NCI-H1092 treated with DMSO at 0.1 percent for 48 hours (cell line): ENCODE results near the gene ATP9A.
"Not testable (repeated sequence)": the region's sequence is repeated elsewhere in the genome, so short reads cannot be mapped to it uniquely, and the experiment has no call there.

Experiments
- DNase-seq: peaks from one replicate; lab custom pipeline; 2025; lab: John Stamatoyannopoulos, UW

ATP9A gene

DNA sequence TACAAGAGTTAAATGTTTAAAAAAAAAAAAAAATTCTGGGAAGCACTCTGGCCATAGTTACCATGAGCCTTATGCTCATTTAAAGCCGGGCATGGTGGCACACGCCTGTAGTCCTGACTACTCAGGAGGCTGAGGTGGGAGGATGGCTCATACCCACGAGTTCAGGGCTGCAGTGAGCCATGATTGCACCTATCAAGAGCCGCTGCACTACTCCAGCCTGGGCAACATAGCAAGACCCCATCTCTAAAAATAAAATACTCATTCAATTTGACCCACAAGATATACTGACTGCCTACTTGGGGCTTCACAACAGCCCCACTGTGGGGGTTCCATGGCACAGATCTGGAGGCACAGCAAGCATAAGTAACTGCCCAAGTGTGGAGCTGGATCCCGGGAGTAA is 113.7 kb downstream of the ATP9A start:
- no peak for DNase-seq

DNA sequence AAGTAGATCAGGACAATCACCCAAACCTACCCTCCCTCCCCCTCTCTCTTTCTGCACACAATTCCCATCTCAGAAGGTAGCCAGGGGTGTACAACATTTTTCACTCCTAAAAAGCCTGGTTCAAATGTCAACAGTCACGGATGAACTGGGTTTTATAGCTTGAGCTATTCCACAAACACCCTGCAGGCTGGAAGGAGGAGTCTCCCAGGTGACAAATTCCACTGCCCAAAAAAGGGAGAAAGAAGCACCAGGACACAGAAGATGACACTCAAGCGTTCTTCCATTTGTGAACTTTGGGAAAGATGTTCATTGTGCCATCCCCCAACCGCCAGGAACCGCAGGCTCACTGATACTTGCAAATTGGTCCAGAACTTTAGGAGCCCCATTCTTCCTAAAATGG is 114.1 kb downstream of the ATP9A start:
- DNase-seq = no peak

DNA sequence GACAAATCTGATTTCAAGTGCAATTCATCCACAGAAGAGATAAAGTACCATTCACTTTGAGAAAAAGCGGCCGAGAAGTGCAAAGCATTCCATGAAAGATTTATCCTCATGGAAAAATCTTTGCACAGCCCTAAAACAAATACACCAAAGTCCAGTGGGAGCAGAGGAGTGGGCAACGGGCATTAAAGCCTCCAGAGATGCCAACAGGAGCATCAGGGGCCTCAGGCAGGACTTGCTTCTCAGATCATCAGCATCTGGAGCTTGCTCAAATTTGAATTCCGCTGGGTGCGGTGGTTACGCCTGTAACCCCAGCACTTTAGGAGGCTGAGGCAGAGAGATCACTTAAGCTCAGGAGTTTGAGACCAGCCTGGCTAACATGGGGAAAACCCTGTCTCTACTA is 115.0 kb downstream of the ATP9A start:
- no peak for DNase-seq

- no peak for DNase-seq
These were observed 116.2 kb downstream of the ATP9A start for GRCh38 chr20:51651921-51652549.

DNA sequence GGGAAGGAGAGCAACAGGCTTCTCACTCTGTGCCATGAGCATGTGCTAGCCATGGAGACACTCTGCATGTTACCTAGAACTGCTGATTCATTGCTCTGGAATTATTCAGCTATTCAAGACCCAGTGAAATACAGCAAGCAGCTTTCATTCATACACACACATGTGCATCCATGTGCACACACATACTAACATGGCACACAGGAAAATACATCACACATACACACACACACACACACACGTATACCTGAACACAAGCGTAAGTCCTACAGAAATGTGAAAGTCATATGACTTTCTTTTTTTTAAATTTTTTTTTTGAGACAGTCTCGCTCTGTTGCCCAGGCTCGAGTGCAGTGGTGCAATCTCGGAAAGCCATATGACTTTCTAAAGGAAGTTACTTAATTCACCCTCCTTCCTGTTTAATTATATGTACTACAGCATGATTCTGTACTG is 117.5 kb downstream of the ATP9A start:
- no peak for DNase-seq

DNA sequence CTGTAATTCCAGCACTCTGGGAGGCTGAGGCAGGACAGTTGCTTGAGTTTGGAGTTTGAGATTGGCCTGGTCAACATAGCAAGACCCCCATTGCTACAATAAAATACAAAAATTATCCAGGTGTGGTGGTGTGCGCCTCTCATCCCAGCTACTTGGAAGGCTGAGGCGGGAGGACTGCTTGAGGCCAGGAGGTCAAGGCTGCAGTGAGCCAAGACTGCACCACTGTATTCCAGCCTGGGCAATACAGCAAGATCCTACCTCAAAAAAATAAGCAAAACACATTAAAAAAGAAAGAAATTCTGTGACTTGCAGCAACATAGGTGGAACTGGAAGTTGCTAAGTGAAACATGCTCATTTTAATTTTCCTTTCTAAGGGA is 119.6 kb downstream of the ATP9A start:
- no peak for DNase-seq

- no peak for DNase-seq
These were observed 120.3 kb downstream of the ATP9A start for GRCh38 chr20:51647674-51648570.

- not testable (repeated sequence) for DNase-seq
These were observed 124.4 kb downstream of the ATP9A start for GRCh38 chr20:51643810-51644209.

GRCh38 chr20:51643390-51643789 is 124.8 kb downstream of the ATP9A start:
- DNase-seq = no peak

DNA sequence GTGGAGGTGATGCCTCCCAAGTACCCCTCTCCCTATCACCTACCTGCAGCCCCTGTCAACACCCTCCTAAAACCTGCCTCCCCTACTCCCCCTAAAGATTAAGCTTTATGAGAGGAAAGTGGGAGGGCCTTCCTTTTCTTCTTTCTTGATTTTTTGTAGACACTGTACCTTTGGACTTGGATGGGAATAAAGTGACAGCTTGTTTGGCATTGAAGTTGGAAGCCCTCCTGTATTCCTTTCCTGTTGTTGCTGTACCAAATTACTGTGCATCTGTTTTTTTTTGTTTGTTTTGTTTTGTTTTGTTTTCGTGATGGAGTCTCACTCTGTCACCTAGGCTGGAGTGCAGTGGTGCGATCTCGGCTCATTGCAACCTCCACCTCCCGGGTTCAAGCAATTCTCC is 126.3 kb downstream of the ATP9A start:
- DNase-seq = no peak

GRCh38 chr20:51640743-51641142 is 127.4 kb downstream of the ATP9A start:
- DNase-seq = no peak

- peak; percentile 51 for DNase-seq
These were observed 128.9 kb downstream of the ATP9A start for GRCh38 chr20:51639206-51639832.

- no peak for DNase-seq
These were observed 130.9 kb downstream of the ATP9A start for GRCh38 chr20:51637241-51637640.

GRCh38 chr20:51636123-51636522 is 132.1 kb downstream of the ATP9A start:
- no peak for DNase-seq

DNA sequence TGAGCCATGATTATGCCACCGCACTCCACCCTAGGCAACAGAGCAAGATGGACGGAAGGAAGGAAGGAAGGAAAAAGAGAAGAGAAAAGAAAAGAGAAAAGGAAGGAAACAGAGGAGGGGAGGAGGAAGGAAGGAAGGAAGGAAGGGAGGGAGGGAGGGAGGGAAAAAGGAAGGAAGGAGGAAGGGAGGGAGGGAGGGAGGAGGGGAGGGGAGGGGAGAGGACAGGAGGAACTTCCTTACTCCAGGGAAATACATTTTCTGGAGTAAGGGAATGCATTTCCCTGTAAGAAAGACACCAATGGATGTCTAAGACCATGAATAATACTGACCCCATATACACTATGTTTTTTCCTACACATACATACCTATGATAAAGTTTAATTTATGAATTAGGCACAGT is 132.5 kb downstream of the ATP9A start:
- DNase-seq = no peak

GRCh38 chr20:51634877-51635276 is 133.3 kb downstream of the ATP9A start:
- DNase-seq = no peak

- DNase-seq = no peak
These were observed 133.9 kb downstream of the ATP9A start for GRCh38 chr20:51634257-51634656.

DNA sequence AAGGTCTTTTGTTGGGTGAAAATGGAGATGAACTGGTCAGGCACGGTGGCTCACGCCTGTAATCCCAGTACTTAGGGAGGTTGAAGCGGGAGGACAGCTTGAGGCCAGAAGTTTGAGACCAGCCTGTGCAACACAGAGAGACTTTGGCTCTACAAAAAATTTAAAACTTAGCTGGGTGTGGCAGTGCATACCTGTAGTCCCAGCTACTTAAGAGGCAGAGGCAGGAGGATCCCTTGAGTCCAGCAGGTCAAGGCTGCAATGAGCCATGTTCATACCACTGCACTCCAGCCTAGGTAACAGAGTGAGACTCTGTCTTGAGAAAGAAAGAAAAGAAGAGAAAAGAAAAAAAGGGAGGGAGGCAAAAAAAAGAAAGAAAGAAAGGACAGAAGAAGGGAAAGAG is 134.8 kb downstream of the ATP9A start:
- DNase-seq = no peak

- DNase-seq = no peak
These were observed 136.2 kb downstream of the ATP9A start for GRCh38 chr20:51631953-51632352.

DNA sequence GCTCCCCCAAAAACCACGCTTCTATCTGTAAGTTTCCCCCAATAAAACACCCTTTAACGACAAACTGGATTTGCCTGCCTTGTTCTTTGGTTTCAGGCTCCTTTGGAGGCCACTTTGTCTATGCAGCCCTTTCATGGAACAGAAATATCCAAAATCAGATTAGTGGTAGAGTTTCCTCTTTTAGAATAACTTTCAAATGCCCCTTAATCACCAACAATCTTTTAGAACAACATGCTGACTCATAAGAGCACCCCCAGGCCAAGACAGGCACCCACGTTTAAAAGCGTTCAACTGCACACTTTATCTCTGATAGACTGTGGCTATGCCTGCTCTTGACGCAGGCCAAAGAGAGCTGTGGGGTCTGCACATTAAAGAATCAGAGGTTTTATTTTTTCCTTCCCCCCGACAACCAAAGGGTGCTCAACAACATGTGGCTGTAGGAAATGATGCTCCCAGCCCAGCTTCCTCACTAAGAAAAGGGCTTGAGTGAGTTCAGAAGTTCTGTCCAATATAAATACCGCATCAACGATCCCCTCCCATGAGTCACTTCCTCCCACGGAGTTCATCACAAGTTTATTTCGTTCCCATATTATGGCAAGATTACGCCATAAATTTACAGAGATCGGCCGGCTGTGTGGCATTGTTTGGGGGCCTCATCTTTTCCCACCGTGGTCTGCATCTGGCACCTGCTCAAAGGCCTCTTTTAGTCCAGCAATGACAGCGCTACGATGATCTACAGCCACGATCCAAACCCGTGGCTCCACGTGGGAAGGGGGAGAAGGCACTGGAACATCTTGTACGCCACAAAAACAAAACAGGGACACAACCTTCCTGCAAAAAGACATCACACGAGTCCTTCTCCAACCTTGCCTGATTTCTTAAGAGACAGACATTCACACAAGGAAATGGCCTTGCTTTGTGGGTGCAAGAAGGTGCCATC is 136.9 kb downstream of the ATP9A start:
- no peak for DNase-seq

DNA sequence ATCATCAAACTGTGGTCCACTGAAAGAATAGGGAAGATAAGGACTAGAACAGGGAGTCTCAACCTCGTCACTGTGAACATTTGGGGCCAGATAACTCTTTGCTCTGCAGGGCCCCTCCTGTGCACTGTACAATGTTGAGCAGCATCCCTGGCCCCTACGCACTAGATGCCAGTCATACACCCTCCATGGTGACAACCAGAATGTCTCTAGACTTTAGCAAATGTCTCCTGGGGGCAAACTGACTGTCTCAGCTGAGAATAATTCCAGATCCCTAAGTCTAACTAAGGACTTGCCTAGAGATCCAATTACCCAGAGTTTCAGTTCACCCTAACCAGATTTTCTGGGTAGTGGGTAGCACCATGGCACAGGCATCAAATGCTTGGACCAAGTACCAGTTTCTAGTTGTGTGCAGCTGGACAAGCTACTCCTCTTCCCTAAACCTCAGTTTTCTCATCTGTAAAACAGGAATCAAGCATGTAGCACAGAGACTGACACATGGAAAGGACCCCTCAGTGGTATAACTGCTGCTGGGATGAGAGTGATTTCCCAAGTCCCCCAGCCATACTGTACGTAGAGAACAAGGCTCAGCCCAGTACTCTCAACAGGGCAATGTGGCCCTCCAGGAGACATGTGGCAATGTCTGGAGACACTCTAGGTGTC is 138.7 kb downstream of the ATP9A start:
- no peak for DNase-seq
